Upper lobe of right lung (tissue), 1 donor: ENCODE data around the gene PHLDB1. TPM values are rescaled to one million over a fixed set of nuclear protein-coding genes. Genes with fewer than 3 reads are reported as not detected.

Source experiments
- ATAC-seq: fragments of 200-7000 bp; cut with Tn5 transposase; one replicate; pipeline ENCODE4 v1.9.1; 2020; ENCODE audit warnings: mild to moderate bottlenecking, moderate library complexity
- DNase-seq: peaks from one replicate; pipeline ENCODE4 v3.0.0-alpha.2; 2020
- H3K27ac ChIP-seq: fragments of 200-600 bp; one replicate; pipeline ENCODE4 v1.8.0; 2022
- H3K27me3 ChIP-seq: fragments of 200-600 bp; one replicate; pipeline ENCODE4 v1.8.0; 2022; ENCODE audit warnings: mild to moderate bottlenecking
- H3K36me3 ChIP-seq: fragments of 200-600 bp; one replicate; pipeline ENCODE4 v1.8.0; 2022
- H3K4me1 ChIP-seq: fragments of 200-600 bp; one replicate; pipeline ENCODE4 v1.8.0; 2022
- H3K4me3 ChIP-seq: fragments of 200-600 bp; one replicate; pipeline ENCODE4 v1.8.0; 2022; ENCODE audit warnings: mild to moderate bottlenecking
- H3K9me3 ChIP-seq: fragments of 200-600 bp; one replicate; pipeline ENCODE4 v1.8.0; 2022
- intact Hi-C: fragments of 100-400 bp; cut with DNase I; formaldehyde crosslinking; loops from one replicate; pipeline ENCODE4 v1.11.0; 2022
- total RNA-seq: library from RNA; stranded (reverse); fragmentation: NEBNext Ultra II Directional; extraction: Animal tissue kit (Norgen Biotek cat#: 25700); gene quantifications from one replicate; pipeline ENCODE4 v1.2.1, GENCODE V29; 2021
- TF ChIP-seq, protein P1 (sequence below): fragments of 200-600 bp; IDR thresholded peaks from one replicate; pipeline ENCODE4 v1.8.0; 2022; ENCODE audit warnings: antibody characterized with exemption
- donor health status: DM: no; HTN: yes; CAD: no; lungs with severe emphysema.

PHLDB1 gene
- total RNA-seq, 1 donor from 2014 or later, result 79.6 TPM

GRCh38 chr11:118625036-118625690 is 17.7 kb downstream of the PHLDB1 start:
- peak; percentile 30 for ATAC-seq
- no peaks in the 10 kb centered on the region for H3K27me3 ChIP-seq
- peaks cover 48% of the 10 kb centered on the region for H3K36me3 ChIP-seq
- intact Hi-C loops, result no loop called here
- H3K9me3 ChIP-seq, result no peaks in the 10 kb centered on the region
- peak overlapping the region; percentile 17 for H3K27ac ChIP-seq
- H3K4me1 ChIP-seq, result peaks cover 51% of the 10 kb centered on the region
- TF ChIP-seq, protein P1, sequence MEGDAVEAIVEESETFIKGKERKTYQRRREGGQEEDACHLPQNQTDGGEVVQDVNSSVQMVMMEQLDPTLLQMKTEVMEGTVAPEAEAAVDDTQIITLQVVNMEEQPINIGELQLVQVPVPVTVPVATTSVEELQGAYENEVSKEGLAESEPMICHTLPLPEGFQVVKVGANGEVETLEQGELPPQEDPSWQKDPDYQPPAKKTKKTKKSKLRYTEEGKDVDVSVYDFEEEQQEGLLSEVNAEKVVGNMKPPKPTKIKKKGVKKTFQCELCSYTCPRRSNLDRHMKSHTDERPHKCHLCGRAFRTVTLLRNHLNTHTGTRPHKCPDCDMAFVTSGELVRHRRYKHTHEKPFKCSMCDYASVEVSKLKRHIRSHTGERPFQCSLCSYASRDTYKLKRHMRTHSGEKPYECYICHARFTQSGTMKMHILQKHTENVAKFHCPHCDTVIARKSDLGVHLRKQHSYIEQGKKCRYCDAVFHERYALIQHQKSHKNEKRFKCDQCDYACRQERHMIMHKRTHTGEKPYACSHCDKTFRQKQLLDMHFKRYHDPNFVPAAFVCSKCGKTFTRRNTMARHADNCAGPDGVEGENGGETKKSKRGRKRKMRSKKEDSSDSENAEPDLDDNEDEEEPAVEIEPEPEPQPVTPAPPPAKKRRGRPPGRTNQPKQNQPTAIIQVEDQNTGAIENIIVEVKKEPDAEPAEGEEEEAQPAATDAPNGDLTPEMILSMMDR, result no peak
- H3K4me3 ChIP-seq, result no peak overlapping the region
- DNase-seq, result no peak

- TF ChIP-seq, protein P1, result no peak
- no peak for DNase-seq
- intact Hi-C loops, result no loop called here
- Histone ChIP-seq H3K4me3 (no peak overlapping the region), H3K9me3 (no peaks in the 10 kb centered on the region), H3K4me1 (peaks cover 50% of the 10 kb centered on the region), H3K36me3 (peaks cover 48% of the 10 kb centered on the region), H3K27me3 (no peaks in the 10 kb centered on the region), H3K27ac (no peak overlapping the region)
- ATAC-seq, result no peak
Measured at GRCh38 chr11:118625976-118626375, 18.6 kb downstream of the PHLDB1 start.

DNA sequence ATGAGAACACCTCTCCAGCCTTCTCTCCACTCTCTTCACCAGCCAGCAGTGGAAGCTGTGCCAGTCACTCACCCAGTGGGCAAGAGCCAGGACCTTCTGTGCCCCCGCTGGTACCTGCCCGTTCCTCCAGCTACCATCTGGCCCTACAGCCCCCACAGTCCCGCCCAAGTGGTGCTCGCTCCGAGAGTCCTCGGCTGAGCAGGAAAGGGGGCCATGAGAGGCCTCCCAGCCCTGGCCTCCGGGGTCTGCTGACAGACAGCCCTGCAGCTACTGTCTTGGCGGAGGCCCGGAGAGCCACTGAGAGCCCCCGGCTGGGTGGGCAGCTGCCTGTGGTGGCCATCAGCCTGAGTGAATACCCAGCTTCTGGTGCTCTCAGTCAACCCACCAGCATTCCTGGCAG is 20.2 kb downstream of the PHLDB1 start:
- TF ChIP-seq, protein P1, result no peak

GRCh38 chr11:118628031-118628430 is 20.6 kb downstream of the PHLDB1 start:
- Histone ChIP-seq H3K27ac (no peak overlapping the region), H3K4me1 (peaks cover 32% of the 10 kb centered on the region), H3K36me3 (peaks cover 65% of the 10 kb centered on the region), H3K9me3 (no peaks in the 10 kb centered on the region), H3K27me3 (no peaks in the 10 kb centered on the region), H3K4me3 (no peak overlapping the region)
- DNase-seq, result no peak
- TF ChIP-seq, protein P1, result no peak
- intact Hi-C loops, result no loop called here
- ATAC-seq, result no peak

More for the DNA sequence above, 20.2 kb downstream of the PHLDB1 start:
- no peak for ATAC-seq
- DNase-seq, result no peak
- intact Hi-C loops, result no loop called here
- peaks cover 64% of the 10 kb centered on the region for H3K36me3 ChIP-seq
- H3K27ac ChIP-seq, result no peak overlapping the region
- no peaks in the 10 kb centered on the region for H3K9me3 ChIP-seq
- peaks cover 37% of the 10 kb centered on the region for H3K4me1 ChIP-seq
- H3K4me3 ChIP-seq, result no peak overlapping the region
- H3K27me3 ChIP-seq, result no peaks in the 10 kb centered on the region

GRCh38 chr11:118628432-118628831 is 21.0 kb downstream of the PHLDB1 start:
- no peaks in the 10 kb centered on the region for H3K9me3 ChIP-seq
- no peak overlapping the region for H3K4me3 ChIP-seq
- H3K36me3 ChIP-seq, result peaks cover 65% of the 10 kb centered on the region
- no peak for DNase-seq
- intact Hi-C loops, result no loop called here
- ATAC-seq, result no peak
- peaks cover 28% of the 10 kb centered on the region for H3K4me1 ChIP-seq
- H3K27me3 ChIP-seq, result no peaks in the 10 kb centered on the region
- TF ChIP-seq, protein P1, result no peak
- no peak overlapping the region for H3K27ac ChIP-seq
